Vagina (tissue), 2 donors: ENCODE data around the gene OLFML3.

Source experiments
- POLR2A ChIP-seq, 2 donors: fragments of 450-650 bp; IDR thresholded peaks; one replicate each; pipeline ENCODE4 v1.6.1; 2017; ENCODE audit warnings: antibody characterized with exemption in 2 of 2, mild to moderate bottlenecking in 2 of 2, moderate library complexity in 2 of 2
- POLR2AphosphoS5 ChIP-seq, 2 donors: sonication (generic); formaldehyde crosslinking; IDR thresholded peaks; one replicate each; pipeline ENCODE4 v1.9.0; 2017; ENCODE audit warnings: antibody characterized with exemption in 2 of 2, mild to moderate bottlenecking in 2 of 2, low read depth in 1 of 2; ENCODE audit not compliant: insufficient read depth in 1 of 2
- TF ChIP-seq, protein P1 (sequence below), 3 experiments: fragments of 450-650 bp in 2 of 3; fragments of 200-600 bp in 1 of 3; sonication (generic) in 1 of 3; IDR thresholded peaks; one replicate each; pipeline ENCODE4 v1.5.1; 2017 to 2019; ENCODE audit warnings: antibody characterized with exemption in 3 of 3, mild to moderate bottlenecking in 2 of 3, moderate library complexity in 2 of 3

DNA sequence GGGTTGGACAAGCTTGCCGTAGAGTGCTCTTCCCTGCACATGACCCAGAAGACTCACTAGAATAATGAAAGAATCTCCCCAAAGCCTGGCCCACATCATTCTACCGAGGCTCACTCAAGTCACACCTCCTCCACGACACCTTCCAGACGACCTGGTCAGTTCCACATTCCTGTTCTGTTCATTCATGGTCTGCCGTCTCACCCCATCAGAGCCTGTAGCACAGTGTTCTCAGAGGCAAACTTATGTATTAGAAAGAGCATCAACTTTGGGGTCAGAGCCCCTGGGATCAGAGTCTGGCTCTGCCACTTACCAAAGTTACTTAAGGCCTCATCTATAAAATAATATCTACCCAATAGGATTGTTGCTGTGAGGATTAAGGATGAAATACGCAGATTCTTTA lies 7.5 kb downstream of the OLFML3 start:
- TF ChIP-seq, protein P1, sequence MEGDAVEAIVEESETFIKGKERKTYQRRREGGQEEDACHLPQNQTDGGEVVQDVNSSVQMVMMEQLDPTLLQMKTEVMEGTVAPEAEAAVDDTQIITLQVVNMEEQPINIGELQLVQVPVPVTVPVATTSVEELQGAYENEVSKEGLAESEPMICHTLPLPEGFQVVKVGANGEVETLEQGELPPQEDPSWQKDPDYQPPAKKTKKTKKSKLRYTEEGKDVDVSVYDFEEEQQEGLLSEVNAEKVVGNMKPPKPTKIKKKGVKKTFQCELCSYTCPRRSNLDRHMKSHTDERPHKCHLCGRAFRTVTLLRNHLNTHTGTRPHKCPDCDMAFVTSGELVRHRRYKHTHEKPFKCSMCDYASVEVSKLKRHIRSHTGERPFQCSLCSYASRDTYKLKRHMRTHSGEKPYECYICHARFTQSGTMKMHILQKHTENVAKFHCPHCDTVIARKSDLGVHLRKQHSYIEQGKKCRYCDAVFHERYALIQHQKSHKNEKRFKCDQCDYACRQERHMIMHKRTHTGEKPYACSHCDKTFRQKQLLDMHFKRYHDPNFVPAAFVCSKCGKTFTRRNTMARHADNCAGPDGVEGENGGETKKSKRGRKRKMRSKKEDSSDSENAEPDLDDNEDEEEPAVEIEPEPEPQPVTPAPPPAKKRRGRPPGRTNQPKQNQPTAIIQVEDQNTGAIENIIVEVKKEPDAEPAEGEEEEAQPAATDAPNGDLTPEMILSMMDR (IDR thresholded peaks at IDR 0.05) = no peak
- TF ChIP-seq POLR2A (IDR thresholded peaks at IDR 0.05) = no peak
- no peak for TF ChIP-seq POLR2AphosphoS5 (IDR thresholded peaks at IDR 0.05; ENCODE audit: insufficient read depth in 1 of 2, low read depth in 1 of 2)
